Fibroblast of pulmonary artery (primary cell): Measurements from ENCODE around the gene TNRC6A.

Experiments used
- DNase-seq: peaks from one replicate; pipeline ENCODE4 v3.0.0-alpha.2; 2010; ENCODE audit warnings: low read depth
- H3K4me3 ChIP-seq: replicated peaks from 2 replicates; pipeline ENCODE4 v1.5.1; 2011; ENCODE audit warnings: low read depth, mild to moderate bottlenecking, control low read depth, low read length, moderate library complexity
- TF ChIP-seq, protein P1 (sequence below): IDR thresholded peaks from 2 replicates; pipeline ENCODE4 v1.5.1; 2011; ENCODE audit warnings: mild to moderate bottlenecking, control low read depth, low read length, inconsistent platforms; ENCODE audit errors: missing control alignments

Gene TNRC6A

GRCh38 chr16:24861461-24861860 is 132.0 kb downstream of the TNRC6A start:
- TF ChIP-seq, protein P1, sequence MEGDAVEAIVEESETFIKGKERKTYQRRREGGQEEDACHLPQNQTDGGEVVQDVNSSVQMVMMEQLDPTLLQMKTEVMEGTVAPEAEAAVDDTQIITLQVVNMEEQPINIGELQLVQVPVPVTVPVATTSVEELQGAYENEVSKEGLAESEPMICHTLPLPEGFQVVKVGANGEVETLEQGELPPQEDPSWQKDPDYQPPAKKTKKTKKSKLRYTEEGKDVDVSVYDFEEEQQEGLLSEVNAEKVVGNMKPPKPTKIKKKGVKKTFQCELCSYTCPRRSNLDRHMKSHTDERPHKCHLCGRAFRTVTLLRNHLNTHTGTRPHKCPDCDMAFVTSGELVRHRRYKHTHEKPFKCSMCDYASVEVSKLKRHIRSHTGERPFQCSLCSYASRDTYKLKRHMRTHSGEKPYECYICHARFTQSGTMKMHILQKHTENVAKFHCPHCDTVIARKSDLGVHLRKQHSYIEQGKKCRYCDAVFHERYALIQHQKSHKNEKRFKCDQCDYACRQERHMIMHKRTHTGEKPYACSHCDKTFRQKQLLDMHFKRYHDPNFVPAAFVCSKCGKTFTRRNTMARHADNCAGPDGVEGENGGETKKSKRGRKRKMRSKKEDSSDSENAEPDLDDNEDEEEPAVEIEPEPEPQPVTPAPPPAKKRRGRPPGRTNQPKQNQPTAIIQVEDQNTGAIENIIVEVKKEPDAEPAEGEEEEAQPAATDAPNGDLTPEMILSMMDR = no peak
- no peak for DNase-seq
- no peak overlapping the region for H3K4me3 ChIP-seq

GRCh38 chr16:24863582-24864437 is 134.4 kb downstream of the TNRC6A start:
- no peak overlapping the region for H3K4me3 ChIP-seq
- TF ChIP-seq, protein P1 = no peak
- no peak for DNase-seq

- no peak overlapping the region for H3K4me3 ChIP-seq
- DNase-seq = no peak
- TF ChIP-seq, protein P1 = no peak
Observed at GRCh38 chr16:24869033-24869432, 139.6 kb downstream of the TNRC6A start.

DNA sequence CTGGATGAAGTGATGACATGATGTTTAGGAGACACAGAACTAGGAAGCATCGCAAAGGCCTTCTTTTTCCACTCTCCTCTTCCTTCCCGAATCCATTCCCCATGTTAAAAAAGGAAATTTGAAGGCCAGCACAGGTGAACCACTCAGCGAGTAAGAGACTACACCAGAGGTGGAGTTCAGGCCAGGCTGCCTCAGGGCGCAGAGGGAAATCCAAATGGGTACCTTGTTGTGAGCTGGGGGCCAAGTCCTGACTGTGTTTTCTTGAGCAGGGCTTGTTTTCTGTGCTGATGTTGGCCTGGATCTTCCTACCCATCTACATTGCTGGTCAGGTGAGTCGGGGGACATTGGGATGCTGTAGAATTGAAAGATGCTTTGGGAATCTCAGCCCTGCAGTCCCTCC is 142.4 kb downstream of the TNRC6A start:
- TF ChIP-seq, protein P1 = no peak
- no peak for DNase-seq
- H3K4me3 ChIP-seq = no peak overlapping the region

DNA sequence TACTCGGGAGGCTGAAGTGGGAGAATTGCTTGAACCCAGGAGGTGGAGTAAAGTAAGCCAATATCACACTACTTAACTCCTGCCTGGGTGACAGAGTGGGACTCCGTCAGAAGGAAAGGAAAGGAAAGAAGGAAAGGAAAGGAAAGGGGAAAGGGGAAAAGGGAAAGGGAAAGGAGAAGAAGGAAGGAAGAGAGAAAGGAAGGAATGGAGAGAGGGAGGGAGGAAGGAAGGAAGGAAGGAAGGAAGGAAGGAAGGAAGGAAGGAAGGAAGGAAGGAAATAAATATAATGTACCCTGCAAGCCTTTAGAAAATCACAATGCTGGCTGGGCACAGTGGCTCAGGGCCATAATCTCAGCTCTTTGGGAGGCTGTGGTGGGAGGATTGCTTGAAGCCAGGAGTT is 143.6 kb downstream of the TNRC6A start:
- H3K4me3 ChIP-seq = no peak overlapping the region
- TF ChIP-seq, protein P1 = no peak
- no peak for DNase-seq

DNA sequence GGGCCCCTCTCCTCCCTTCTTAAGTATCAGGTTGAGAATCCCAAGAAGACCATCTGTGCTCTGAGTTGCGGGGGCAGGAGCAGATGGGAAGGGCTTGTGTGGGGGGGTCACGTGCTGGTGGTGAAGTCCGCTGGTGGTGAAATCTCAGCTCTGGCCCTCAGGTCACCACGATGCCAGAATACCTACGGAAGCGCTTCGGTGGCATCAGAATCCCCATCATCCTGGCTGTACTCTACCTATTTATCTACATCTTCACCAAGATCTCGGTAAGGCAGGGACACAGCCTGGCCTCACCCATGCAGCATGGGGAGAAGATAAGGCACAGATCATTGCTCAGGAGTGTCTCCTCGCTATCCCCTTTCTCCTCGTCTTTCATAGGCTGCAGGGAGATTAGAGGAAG is 146.0 kb downstream of the TNRC6A start:
- no peak overlapping the region for H3K4me3 ChIP-seq
- no peak for DNase-seq
- TF ChIP-seq, protein P1 = no peak
